Aortic smooth muscle cell (primary cell): ENCODE data around the gene TMEM222. TPM values are rescaled to one million over a fixed set of nuclear protein-coding genes. Genes with fewer than 3 reads are reported as not detected.

ENCODE experiments used
- total RNA-seq: library from RNA; depleted of rRNA; stranded (reverse); fragments of >200 nt; gene quantifications from 2 replicates; pipeline ENCODE4 v1.2.3, GENCODE V29; 2014

TMEM222 gene
- total RNA-seq = 19.9 and 25.1 TPM in 2 replicates

GRCh38 chr1:27321813-27322568 lies at the start of gene TMEM222:
Gene TMEM222, plus strand, starts transcription at chr1:27322163. Its CDS starts 35 bp downstream, at chr1:27322198.

GRCh38 chr1:27341525-27342252 lies 19.7 kb downstream of the TMEM222 start, which contains the start of gene SYTL1:
Gene SYTL1, plus strand, starts transcription at chr1:27342022. Its CDS starts 3,313 bp downstream, at chr1:27345335.

GRCh38 chr1:27366411-27367159 lies 44.6 kb downstream of the TMEM222 start, which contains the start of gene MAP3K6:
Gene MAP3K6, minus strand, starts transcription at chr1:27366961. Its CDS starts 364 bp downstream, at chr1:27366597.

GRCh38 chr1:27374362-27375086 lies 52.6 kb downstream of the TMEM222 start, which contains the start of gene FCN3:
Gene FCN3, minus strand, starts transcription at chr1:27374824. Its CDS starts 6 bp downstream, at chr1:27374818.

GRCh38 chr1:27383039-27383605 lies 61.2 kb downstream of the TMEM222 start, which contains the start of gene CD164L2:
Gene CD164L2, minus strand, starts transcription at chr1:27383333. Its CDS starts 94 bp downstream, at chr1:27383239.

Other genes starting within 250 kb of the TMEM222 start
- gene SLC9A1, start 167.0 kb upstream of the TMEM222 start, total RNA-seq = 5.0 and 12.0 TPM in 2 replicates
- 19.3 and 23.6 TPM in 2 replicates for gene WDTC1, start 87.5 kb upstream of the TMEM222 start, total RNA-seq
- gene SYTL1, start 19.9 kb downstream of the TMEM222 start, total RNA-seq = 0.13 and 0.19 TPM in 2 replicates
- gene MAP3K6, start 44.8 kb downstream of the TMEM222 start, total RNA-seq = 18.2 and 19.0 TPM in 2 replicates
- not detected in 2 replicates for gene FCN3, start 52.7 kb downstream of the TMEM222 start, total RNA-seq
- not detected in 2 replicates for gene CD164L2, start 61.2 kb downstream of the TMEM222 start, total RNA-seq
- 0.19 and 0.53 TPM in 2 replicates for gene GPR3, start 70.5 kb downstream of the TMEM222 start, total RNA-seq
- gene WASF2, start 168.0 kb downstream of the TMEM222 start, total RNA-seq = 20.3 and 33.6 TPM in 2 replicates